HG02763 (cell line): ENCODE measurements around the gene USF1.
"Not testable (repeated sequence)": the region's sequence is repeated elsewhere in the genome, so short reads cannot be mapped to it uniquely, and the experiment has no call there.

ENCODE experiments used
- ATAC-seq: cut with Tn5 transposase; IDR thresholded peaks from one replicate; pipeline ENCODE4 v1.9.1; 2021; ENCODE audit warnings: mild to moderate bottlenecking, moderate library complexity; ENCODE audit not compliant: unreplicated experiment

USF1 gene

DNA sequence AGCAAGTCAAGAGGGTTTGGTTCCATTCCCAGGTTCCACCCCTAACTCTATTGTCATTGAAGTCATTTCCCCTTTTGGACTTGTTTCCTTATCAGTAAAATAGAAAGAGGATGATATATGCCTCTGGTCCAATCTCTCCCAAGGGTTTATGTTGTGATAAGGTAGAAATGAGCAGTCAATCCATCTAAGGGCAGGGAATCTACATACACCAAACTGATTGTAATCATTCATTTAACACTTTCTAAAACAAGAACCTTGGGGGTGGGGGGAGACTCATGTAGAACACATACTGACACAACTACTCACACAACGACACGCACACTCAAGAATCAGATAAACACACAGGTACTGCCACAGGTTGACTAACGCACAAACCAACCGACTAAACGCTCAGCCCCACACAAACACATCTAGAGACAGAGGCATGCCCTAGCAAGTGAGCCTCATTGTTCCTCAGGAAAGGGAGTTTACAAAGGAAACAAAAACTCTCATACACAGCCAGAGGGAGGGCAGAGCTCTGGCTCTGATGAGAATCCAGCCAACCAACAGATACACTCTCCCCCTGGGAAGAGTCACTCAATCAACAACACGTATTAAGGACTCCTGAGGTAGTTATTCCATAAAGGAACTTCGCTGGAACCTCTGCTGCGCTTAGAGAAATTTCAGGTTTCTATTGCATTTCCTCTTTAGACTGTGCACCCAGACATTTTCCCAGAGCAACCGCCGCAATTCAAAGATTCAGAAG is 25.9 kb downstream of the USF1 start:
- ATAC-seq, result peak; percentile 6

DNA sequence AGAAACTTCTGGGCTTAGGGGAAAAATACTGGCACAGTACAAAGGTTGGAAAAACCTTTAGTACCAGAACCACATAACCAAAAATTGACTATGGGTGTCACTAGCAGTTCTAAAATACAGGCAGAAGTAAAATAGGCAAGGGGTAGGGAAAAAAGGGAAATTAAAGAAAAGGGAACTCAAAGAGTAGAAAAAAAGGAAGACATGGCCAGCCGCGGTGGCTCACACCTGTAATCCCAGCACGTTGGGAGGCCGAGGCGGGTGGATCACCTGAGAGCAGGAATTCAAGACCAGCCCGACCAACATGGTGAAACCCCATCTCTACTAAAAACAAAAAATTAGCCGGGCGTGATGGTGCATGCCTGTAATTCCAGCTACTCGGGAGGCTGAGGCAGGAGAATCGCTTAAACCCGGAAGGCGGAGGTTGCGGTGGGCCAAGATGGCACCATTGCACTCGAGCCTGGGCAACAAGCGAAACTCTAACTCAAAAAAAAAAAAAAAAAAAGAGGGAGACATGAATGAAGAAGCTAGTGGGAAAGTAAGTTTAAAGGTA is 26.6 kb downstream of the USF1 start:
- not testable (repeated sequence) for ATAC-seq

DNA sequence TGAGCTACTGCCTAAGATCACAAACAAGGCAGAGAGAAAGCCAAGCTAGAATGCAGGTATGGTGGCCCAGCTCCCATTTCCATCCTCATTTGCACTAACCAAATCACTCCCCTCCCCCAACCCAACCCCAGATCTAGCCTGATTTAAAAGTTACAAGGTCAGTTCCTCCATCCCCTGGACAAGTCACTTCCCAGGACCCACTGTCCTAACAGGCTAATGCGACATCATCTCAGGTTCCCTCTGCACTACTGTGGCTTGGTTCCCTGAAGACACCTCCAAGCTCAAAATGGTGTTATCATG is 27.2 kb downstream of the USF1 start:
- ATAC-seq, result no peak

DNA sequence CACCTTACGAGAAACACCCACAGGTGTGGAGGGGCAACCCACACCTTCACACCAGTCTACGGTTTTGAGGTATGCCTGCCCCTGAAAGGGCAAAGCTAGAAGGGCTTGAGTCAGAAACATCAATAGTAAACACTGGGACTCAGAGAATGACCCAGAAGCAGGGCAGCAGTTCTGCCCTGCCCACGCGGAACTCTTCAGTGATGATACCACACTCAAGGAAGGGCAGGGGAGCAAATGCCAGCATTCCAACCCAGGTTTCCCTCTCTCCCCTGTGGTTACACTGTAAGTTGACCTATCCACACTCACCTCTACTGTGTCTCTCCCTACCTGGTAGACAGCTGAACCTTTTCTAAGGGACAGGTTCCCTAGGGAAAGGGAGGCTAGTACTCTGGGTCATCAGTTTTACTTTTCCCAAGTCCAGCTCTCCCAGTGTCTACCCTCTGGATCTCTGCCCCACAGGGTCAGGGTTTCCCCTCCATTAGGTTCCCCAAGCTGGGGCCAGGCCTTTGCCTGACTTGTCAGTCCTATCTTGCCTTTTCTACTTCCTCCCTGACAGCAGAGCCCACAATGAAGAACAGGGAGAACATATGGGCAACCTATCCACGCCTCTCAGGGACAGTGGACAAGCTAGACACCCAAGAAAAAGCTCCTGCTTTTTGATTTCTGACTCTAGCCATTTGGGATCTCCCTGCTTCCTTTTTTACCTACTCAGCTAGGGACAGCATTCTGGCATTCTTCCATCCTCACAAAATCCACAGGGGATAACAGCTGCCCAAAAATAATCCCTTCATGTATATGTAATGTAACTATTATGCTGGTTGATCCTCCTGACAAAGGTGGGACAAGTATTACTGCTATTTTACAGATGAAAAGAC is 27.8 kb downstream of the USF1 start:
- ATAC-seq, result no peak

DNA sequence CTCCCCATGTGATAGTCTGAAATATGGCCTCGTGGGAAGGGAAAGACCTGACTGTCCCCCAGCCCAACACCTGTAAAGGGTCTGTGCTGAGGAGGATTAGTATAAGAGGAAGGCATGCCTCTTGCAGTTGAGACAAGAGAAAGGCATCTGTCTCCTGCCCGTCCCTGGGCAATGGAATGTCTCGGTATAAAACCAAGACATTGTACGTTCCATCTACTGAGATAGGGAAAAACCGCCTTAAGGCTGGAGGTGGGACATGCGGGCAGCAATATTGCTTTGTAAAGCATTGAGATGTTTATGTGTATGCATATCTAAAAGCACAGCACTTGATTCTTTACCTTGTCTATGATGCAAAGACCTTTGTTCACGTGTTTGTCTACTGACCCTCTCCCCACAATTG is 28.6 kb downstream of the USF1 start:
- ATAC-seq, result not testable (repeated sequence)

- ATAC-seq, result not testable (repeated sequence)
Observed at GRCh38 chr1:161016683-161017082, 29.1 kb downstream of the USF1 start.

- ATAC-seq, result peak; percentile 87
Observed at GRCh38 chr1:161013488-161014230, 32.1 kb downstream of the USF1 start.

- ATAC-seq, result peak; percentile 17
Observed at GRCh38 chr1:161013131-161013487, 32.7 kb downstream of the USF1 start.

DNA sequence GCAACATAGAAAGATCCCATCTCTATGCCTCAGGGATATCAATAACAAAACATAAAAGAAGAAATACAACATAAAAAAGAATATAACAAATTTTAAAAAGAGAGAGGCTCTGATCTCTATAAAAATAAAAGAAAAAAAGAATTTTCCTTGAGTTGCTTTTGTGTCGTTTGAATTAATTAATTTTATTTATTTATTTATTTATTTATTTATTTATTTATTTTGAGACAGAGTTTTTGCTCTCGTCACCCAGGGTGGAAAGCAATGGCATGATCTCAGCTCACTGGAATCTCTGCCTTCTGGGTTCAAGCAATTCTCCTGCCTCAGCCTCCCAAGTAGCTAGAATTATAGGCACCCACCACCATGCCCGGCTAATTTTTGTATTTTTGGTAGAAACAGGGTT is 33.4 kb downstream of the USF1 start:
- ATAC-seq, result no peak

DNA sequence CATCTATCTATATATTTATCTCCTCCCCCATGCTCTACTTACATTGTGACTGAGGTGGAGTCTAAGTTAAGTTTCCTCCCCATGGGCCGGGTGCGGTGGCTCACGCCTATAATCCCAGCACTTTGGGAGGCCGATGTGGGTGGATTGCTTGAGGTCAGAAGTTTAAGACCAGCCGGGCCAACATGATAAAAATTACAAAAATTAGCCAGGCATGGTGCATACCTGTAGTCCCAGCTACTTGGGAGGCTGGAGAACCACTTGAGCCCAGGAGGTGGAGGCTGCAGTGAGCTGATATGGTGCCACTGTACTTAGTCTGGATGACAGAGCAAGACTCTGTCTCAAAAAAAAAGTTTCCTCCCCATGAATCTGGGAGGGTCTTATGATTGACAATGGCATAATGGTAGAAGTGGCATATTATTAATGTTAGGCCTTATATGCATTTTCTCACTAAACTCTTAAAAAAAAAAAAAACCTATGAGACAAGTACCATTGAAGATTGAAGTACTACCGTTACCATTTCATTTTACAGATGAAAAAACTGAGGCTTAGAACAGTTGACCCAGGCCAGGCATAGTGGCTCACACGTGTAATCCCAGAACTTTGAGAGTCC is 36.1 kb downstream of the USF1 start:
- no peak for ATAC-seq

DNA sequence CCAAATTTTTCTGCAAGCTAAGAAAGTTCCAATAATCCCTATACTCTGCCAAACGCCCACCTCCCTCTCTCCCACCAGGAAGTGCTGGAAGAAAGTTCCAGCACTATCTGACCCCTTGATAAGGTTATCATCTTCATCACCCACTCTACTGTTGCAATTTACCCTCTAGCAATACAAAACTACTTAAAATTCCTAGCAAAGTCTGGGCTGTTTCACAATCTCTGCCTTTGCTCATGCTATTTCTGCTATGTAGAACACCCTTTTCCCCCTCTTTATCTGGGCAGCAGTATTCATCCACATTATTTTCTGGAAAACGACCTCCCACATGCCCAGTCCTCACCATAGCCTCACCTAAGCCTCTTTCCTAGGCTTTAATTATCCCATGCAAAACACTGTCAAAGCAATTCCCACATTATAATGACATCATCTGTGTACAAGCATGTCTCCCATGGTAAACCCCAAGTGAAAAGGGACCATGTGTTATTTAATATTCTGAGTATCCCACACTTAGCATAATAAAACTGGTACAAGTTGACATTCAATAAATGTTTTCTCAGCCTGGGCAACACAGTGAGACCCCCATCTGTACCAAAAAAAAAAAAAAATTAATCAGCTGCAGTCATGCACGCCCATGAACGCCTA is 36.8 kb downstream of the USF1 start:
- no peak for ATAC-seq

DNA sequence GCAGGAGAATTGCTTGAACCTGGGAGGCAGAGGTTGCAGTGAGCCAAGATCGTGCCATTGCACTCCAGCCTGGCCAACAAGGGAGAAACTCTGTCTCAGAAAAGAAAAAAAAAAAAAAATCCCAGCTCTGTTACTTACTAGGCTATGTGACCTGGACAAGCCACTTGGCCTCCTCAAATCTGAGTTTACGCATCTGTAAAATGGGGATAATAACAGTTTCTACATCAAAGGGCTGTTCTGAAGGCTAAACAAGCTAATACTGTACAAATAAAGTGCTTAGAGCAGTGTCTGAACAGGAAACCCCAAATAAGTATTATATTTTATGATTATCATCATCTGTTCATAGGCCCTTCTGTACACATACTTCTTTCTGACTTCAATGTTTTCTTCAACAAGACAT is 38.4 kb downstream of the USF1 start:
- ATAC-seq, result no peak

GRCh38 chr1:161006563-161006962 is 39.2 kb downstream of the USF1 start:
- no peak for ATAC-seq

DNA sequence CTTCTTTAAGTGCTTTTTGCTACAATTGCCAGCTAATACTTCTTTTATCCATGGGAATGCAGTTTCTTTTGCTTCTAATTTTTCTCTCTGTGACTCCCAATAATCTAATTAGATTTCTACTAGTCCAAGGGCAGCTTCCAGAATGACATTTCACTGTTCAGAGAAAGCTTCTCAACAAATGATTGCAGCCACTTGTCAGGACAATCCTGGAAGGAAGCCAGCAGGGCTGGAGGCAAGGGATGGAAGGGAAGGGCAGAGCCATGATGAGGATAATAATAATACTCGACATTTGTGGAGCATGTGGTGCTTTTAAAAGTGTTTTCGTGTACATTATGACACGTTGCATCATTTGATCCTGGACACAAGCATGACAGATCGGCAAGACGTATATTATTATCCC is 44.3 kb downstream of the USF1 start:
- no peak for ATAC-seq

- no peak for ATAC-seq
Observed at GRCh38 chr1:161000736-161001480, 44.9 kb downstream of the USF1 start.

DNA sequence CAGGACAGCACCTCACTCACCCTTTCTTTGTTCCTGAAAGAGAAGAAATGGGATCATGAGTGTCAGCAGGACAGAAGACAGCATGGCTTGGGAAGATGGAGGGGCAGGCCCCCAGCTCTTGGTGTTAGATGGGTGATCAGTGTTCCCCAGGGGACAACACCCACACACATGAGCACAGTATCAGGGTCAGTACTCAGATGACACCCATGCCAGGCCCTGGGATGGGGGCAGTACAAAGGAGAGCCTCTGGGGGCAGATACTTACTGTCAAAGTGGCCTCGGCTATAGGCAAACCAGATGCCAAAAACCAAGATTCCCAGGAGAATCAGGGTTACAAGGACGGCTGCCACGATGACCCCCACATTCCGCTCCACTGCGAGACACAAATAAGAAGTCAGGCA is 46.4 kb downstream of the USF1 start:
- ATAC-seq, result no peak

GRCh38 chr1:160997323-160998038 is 48.3 kb downstream of the USF1 start:
- peak; percentile 44 for ATAC-seq

- no peak for ATAC-seq
Observed at GRCh38 chr1:160996178-160996577, 49.6 kb downstream of the USF1 start.

DNA sequence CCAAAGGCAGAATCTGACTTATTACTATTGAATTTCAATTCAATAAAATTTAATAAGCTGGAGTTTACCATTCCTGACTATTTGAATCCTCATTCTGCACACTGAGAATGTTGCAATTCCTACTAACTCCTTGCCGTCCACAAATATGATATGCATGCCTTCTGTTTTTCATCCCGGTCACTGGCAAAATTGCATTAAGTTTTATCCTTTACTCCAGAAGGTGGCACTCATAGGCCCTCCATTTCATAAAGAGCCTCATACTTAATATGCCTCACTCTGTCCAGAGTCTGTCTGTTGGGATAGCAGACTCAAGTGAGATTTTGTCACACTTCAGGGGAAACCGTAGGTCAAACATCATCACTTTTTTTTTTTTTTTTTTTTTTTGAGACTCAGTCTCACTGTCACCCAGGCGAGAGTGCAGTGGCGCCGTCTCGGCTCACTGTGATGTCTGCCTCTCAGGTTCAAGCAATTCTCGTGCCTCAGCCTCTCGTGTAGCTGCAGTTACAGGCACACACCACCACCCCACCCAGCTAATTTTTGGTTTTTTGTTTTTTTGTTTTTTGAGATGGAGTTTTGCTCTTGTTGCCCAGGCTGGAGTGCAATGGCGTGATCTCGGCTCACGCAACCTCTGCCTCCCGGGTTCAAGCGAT is 52.1 kb downstream of the USF1 start:
- no peak for ATAC-seq
